Activated T-helper 9 cell treated with anti-CD3 and anti-CD28 coated beads, Interleukin-2, amount 50 U/mL, for 16 hours (primary cell): ENCODE data around the gene AKAP6.

ENCODE experiments used
- DNase-seq: peaks from one replicate; pipeline ENCODE4 v3.0.0-alpha.2; 2020; ENCODE audit warnings: low read depth

Gene AKAP6

DNA sequence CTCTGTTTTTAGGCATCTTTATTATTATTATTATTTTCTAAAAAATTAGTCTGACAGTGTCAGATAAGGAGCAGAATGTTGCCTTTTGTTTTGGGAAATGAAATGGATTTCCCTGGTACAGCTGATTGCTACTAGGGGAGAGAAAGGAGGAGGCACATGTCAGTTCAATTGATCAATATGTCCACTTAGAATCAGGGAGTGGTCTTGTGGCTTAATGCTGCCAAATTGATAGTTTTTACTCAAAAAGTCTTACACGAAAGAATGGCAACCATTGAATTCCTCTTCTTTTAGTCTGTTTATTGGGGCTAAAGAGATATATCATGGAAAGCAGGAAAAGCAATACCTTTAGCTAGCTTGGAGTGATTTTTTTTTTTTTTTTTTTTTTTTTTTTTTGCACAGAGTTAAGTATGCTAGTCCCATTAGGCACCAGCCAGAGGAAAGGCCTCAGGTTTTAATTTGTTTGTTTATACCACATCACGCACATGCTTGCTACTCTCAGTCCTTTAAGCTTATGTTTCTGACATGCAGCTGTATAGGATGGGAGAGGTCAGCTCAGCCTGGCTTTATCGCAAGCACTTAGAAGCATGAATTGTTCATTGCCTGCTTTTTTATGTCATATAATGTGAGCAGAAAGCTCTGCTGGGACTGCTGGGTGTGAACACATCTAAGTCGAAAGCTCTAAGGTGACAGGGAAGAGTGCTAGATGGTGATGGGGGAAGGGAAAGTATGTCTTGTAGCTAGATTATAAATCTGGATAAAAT lies 1.4 kb downstream of the AKAP6 start:
- no peak for DNase-seq

DNA sequence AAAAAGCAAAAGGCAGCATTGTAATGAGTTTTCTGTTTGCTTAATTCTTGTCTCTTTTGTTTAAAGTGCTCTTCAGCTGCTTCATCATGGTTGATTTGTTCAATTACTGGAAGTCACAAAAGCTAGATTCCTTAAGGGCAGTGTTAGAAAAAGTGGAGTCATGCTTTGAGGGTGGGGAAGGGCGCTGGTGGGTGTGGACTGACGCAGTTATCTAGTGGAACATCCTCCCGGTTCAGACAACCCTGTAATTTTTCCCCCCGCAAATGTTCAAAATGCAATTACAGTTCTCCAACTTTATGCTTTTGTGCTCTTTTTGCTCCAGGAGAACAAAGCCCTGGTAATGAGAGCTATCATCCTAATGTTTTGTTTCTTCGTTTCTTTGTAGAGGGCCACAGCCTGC lies 2.1 kb downstream of the AKAP6 start:
- no peak for DNase-seq

DNA sequence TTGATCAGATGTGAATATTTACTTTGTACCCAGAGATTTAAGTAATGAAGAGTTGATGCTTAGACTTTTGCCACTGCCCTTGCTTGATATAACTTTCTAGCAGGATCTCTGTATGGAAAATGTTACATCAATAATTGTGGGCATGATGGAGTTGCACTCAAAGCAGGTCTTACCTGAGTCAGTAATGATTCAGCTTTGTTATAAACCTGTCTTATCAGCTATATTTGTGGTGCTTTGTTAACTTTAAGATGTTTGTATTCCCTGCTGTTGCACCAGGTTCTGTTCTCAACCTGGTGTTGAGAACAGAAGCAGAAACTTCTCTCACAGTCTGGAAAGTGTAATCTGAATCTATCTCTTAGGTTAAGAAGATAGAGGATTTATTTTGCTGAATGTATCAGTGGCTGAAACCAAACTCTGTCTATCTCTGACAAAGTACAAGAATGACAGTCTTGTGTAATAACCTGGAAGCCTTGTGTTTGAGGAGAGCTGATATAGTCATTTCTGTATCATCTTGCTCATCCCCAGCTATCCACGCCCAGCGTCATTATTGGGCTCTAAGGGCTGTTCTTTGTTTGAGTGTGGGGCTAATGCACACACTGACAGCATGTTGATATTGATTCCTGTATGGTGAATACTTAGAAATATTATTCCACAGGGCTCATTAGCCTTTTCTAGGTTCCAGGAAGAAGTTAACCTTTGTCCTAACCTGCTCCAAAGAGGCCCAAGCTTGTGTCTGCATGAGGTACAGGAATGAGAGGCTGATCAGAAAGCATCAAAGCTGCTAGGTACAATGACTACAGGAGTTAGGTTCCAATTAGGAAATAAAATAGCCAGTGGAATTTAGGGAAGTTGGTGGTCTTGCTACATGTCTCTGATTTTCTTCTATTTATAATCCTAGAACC lies 3.6 kb downstream of the AKAP6 start:
- no peak for DNase-seq

DNA sequence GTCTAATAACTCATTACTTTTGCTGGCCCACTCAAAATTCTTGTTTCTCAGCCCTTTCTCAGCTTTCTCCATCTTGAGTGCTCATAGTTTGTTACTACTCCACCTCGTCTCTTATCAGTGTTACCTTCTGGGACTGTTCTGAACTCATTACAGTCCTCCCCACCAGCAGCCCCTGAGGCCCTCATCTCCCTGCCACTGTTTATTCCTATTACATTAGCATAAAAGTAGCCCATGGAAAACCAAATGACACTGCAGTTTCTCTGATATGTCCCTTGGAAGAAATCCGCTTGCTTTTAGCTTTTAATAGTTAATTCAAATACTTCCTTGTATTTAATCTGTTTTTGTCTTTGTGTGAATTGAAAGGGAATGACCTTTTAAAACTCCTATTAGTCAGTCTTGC lies 7.6 kb downstream of the AKAP6 start:
- DNase-seq = no peak

DNA sequence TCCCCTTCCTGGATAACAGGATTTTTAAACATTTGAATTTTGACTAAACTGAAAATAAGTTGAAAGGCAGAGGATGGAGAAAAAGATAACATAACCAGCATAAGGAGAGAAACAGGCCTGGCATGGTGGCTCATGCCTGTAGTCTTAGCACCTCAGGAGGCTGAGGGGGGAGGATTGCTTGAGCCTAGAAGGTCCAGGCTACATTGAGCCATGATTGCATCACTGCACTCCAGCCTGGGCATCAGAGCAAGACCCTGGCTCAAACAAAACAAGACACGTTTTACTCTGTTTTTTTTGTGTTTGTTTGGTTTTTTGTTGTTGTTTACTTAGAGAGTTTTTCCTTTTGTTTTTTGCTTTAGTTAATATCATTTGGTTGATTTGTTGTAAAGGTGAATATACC lies 8.7 kb downstream of the AKAP6 start:
- no peak for DNase-seq

DNA sequence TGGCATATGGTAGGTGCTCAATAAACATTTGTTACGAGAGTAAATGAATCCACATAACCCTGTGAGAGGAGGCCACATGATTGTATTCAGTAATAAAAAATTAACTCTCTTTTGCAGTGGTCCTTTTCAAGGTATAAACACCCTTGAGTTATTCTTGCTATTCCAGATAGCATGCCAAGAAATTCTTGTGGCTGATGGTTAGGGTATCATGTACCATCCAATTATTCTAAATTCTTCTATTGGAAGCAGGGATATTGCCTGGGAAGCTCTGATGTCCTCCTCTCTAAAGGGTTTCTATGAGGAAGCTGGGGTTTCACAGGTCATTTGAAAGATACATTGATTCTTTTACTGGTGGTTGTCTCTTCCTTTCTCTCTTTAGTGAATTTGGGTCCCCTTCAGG lies 10.1 kb downstream of the AKAP6 start:
- DNase-seq = no peak

DNA sequence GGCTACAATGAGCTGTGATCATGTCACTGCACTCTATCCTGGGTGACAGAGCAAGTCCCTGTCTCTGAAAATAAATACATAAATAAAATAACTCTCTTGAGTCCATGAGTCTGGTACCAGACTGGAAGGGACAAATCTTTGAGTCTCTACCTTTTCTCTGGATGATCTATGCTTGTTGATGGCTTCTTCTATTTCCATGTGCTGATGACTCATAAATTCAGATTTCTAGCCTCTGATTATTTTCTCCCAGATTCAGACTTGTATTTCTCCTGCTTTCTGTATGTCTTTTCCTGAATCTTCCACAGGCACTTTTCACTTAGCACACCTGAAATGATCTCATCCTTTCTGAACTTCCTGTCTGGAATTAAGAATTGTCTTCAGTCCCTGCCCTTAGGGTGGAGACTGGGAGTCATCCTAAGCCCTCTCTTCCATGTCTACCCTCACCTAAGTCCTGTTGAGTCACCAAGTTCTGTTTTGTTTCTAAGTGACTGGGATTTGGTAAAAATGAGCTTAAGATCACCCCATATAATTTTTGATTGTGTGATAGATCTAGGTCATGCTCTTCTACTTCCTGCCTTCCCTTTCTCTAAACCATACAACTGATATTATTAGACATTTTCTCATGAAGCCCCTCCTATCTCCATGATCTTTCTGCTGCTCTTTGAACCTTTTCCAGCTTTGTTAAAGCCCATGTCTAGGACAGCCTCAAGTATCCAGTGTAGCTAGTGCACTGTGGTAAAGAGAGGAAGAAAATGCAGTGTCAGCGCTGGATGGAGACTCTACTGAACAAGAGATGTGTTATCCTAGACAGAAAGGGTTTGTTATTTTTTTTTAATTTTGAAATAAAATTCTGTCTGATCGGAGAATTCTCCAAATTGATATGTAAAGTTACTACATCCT lies 13.1 kb downstream of the AKAP6 start:
- no peak for DNase-seq

DNA sequence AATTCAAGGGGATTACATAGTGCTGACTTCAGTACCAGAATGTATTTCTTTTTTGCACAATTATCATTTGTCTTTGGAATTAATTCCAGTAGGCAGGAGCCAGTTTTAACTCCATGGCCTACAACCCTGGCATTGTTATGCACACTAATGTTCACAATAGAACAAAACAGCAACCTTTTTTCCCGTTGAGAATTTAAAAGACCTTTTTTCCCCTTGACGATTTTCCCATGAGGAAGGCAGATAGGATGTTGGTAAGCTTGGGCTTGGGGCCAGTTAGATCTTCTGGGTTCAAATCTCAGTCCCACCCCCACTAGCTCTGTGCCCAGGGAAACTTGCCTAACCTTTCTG lies 13.7 kb downstream of the AKAP6 start:
- DNase-seq = no peak

DNA sequence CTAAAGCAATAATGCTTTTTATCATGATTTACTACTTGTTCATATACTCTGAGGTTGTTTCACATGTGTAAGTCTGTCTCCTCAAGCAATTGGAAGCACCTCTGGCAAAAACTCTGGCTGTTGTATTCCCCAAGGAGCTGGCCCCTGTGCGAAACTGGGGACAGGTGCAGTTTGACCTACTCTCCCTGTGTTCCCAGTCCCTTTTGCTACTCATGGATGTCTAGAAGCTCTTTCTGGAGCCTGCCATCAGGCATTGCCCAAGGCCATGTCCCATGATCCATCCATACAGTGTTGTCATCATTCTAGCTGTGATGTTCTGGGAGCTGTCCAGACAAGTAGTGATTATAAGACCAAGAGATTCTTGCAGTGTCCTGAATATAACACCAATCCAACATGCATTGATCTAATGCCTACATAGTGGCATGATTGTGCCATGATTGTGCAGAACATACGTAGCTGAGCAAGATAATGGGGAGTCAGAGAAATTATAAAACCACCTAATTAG lies 14.9 kb downstream of the AKAP6 start:
- DNase-seq = no peak

DNA sequence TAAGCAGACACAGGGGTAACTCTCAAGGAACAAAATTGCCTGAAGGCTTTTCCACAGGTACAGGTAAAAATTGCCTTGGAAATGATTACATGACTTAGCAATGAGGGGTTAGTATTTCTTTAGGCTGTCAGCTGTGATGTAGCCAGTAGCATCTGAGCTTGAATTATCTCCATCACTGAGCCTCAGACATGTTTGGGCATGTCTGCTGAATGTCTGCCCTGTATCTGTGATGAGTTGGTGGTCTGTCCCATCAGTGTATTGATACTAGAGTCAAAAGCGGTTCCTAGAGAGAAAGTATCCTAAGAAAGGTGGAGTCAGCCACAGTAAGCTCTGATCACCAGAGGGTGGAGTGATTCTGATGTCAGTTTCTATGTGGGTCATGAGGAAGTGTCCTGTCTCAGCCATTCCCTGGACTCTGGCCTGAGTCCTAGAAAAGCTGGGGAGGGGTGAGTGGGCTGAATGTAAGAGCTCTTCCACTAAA lies 16.3 kb downstream of the AKAP6 start:
- DNase-seq = no peak

DNA sequence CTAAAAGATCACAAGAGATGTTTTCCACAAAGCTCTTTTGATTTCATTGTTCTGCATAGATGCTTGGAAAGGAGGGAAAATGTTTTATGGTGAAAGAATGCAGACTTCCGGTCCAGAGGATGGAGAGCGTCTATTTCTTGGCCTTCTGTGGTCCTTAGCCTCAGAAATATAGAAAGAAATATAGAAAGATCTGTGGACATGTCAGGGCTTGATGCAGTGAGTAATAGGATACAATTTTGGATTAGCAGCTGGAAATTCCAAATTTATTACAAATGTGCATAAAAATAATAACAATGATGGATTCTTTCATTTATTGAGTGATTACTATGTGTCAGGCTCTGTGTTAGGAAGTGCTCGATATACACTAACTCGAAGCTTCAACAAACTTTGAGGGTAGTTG lies 20.2 kb downstream of the AKAP6 start:
- no peak for DNase-seq

DNA sequence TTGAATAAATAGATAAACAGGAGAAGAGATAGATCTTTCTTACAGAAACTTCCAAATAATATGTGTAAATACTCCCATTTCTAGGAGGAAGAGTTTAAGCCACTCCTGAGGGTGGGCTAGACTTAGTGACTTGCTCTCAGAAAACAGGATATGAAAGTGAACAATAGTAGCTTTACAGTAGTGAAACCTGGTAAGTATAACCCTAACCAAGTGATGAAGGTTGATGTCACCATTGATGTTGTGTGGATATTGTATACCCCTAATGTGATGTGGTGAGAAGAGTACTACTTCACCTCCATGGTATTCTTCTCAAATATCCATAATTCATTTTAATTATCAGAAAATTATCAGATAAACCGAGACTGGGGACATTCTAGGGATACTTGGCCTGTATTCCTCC lies 20.9 kb downstream of the AKAP6 start:
- no peak for DNase-seq

DNA sequence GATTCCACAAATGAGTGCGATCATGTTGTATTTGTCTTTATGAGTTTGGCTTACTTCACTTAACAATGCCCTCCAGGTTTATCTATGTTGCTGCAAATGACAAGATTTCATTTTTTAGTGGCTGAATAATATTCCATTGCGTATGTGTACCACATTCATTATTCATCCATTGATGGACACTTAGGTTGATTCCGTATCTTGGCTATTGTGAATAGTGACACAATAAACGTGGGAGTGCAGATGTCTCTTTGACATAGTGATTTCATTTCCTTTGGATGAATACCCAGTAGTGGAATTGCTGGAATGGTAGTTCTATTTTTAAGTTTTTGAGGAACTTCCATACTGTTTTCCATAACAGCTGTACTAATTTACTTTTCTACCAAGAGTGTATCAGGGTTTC lies 23.5 kb downstream of the AKAP6 start:
- no peak for DNase-seq

DNA sequence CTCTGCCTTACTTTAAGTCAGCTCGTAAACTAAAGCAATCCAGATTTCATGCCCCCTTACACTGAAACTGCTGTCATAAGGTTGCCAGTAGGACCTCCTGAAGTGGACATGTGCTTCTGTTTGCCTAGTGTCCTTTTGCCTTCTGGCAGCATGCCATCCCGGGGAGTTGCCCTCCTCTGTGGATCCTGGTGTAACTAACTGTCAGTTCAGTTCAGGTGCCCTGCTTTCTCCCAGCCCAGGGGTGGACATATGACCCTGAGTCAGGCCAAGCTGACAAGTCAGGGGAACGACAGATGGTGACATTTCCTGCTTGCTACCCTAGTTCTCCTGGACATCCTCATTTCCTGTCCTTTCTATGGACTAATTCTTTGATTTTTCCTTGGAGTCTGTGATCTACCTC lies 25.6 kb downstream of the AKAP6 start:
- DNase-seq = no peak

DNA sequence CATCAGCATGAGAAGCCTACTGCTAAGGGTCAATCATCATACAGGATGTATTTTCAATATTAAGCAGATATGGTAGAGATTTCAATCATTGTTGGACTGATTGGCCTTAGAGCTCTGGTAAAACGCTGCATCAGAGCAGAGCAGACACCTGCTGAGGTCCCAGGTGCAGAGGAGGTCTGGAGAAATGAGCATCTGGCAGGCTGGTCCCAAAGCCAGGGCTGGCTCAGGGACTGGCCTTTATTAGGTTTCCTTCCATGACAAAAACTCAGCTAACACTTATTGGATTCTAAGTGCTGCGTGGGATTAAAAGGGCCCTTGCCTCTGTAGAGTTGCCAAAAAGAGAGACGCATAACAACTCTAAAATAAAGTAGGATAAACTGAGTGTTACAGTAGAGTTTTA lies 29.7 kb downstream of the AKAP6 start:
- no peak for DNase-seq

DNA sequence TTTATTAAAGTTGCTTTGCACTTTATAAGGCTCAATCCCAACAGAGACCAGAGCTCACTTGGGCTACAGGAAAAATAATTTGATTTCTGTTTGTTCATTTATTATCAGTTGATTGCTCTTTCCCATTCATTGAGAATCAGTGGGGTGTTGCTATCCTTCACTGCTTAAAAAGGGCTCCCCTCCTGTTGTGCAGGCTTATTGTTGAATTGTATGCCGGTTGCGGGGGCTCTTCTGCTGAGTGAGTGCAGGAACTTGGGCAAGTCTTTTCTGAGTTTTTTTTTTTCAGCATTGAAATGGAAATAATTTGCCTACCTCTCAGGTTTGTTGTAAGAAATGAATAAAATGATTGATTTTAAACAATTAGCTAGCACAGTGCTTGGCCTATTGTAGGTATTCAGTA lies 32.6 kb downstream of the AKAP6 start:
- DNase-seq = no peak

DNA sequence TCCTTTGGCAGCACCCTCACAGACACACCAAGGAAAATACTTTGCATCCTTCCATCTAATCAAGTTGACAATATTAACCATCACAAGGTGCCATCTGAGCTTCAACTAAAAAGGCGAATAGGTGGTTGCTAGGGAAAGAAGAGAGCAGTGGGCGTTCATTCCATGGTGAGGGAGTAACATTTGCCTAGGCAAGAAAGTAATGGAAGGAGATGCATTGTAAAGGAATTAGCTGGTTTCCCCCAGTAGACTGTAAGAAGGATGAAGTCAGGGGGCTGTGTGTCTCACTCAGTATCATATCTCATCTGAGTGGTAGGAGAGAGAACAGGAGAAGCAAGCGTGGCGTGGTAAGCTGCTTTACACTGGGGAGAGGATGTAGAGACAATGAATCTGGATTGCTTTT lies 34.7 kb downstream of the AKAP6 start:
- DNase-seq = no peak

DNA sequence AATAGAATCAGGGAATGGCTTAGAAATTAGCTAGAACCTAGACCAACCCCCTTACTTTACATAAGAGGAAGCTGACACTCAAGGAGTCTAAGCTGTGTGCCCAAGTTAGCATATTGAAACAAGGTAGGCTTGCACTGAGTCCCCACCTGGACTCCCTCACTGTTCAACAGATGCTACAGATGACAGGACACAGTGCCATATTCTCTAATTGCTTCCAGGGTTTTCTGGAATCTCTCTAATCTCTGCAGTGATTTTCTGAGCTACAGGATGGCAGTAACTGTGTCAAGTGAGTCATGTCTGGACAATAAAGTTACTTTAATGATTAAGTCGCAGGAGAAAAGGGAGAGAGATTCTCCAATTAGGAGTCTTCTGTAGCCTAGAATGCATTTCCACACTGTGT lies 35.8 kb downstream of the AKAP6 start:
- DNase-seq = no peak

DNA sequence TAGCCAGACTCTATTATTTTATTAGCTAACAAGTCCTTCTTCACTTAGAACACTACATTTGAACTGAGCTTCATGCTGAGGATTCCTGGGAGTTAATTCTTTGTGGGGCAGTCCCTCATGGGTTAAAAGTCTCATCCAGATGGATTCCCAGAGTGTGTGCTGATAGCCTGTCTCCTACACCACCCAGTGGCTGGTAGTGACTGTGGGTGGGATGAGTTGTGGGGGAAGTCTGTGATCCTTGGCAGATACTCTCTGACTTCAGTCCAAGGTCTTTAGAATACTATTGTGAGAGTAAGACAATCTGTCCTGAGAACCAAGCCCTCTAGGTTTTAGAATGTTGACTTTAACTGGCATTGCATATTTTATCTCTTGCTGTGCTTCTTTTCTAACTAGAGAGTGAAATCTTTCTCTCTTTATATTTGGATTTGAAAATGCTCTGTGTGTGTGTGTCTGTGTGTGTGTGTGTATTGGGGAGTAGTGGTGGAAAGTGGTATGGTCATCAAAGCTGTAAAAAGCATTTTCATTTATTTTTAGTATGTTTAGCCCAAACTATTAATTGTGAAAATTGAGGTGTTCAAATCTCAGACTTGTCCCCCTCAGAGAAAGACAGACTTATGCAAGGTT lies 37.3 kb downstream of the AKAP6 start:
- no peak for DNase-seq

DNA sequence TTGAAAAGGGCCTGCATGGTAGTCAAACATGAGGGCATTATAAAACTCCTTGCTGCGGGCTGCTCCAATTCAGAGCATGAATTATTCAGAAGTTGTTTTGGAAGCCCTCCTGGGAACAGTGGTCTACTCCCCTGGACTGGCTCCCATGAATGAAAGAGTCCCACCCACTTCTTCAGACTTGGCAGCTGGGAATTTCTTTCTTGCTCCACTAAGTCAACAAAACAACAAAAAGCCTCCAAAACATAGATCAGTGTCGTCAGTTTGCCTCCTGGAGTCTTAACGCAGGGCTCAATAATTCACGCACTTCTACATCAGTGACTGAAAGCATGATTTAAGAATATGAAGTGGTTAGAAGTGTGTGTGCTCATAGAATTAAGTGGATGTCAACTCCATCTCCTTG lies 37.9 kb downstream of the AKAP6 start:
- no peak for DNase-seq

DNA sequence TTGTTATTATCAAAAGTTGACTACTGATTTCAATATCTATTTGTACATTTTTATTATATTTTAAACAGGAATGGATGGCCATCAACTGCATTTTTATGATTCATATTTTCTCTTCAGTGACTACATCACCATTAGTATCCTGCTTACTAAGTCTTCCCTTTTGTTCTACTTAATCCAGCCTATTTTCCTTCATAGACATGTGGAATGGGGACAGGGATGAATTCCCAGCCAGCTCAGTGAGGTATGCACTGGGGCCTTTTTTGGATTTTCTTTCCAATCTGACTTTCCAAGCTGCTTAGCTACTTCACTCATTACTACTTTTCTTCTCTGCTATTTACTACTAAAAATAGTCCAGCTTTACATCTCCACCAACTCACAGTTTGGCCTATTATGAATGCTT lies 38.4 kb downstream of the AKAP6 start:
- DNase-seq = no peak

DNA sequence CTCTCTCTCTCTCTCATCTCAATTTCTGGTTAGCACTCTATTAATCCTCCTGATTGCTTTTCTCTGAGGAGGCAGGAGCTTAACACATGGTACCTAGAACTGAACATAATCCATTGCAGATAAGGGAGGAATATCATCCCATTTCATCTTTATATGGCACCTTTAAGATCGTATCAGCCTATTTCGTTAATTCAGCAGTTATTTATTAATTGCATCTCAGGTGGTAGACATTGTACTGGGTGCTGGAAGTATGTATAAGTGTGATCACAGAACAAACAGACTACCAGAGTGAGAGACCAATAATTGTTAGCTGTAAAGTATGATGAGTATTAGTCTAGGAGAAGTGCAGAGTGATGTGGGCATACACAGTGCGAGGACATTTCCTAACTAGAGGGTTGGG lies 39.0 kb downstream of the AKAP6 start:
- DNase-seq = no peak
